ENCODE measurements around the gene RGS17. TPM values are rescaled to one million over a fixed set of nuclear protein-coding genes. Genes with fewer than 3 reads are reported as not detected.
"Not testable (repeated sequence)": the region's sequence is repeated elsewhere in the genome, so short reads cannot be mapped to it uniquely, and the experiment has no call there.

RGS17 gene
- total RNA-seq, 1 donor from 2014 or later, result 8.0 TPM

DNA sequence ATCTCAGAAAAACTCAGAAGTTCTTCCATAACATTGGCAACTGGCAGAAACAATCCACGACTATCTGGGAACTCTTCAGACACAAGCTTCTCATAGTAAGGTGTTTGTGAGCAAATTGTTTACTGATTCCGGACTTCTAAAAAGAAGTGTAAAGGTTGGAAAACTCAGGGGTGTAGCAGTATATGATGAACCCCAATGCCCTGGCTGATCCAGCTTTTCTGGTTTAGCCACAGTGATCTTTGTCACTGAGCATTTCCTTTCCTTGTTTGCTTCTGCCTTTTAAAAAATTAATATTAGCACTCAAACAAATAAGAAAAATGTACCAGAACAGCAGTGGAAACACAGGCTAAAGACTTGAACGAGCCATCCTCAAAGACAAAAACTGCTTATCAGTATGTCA lies 4.9 kb downstream of the RGS17 start:
- TF ChIP-seq, protein P1, sequence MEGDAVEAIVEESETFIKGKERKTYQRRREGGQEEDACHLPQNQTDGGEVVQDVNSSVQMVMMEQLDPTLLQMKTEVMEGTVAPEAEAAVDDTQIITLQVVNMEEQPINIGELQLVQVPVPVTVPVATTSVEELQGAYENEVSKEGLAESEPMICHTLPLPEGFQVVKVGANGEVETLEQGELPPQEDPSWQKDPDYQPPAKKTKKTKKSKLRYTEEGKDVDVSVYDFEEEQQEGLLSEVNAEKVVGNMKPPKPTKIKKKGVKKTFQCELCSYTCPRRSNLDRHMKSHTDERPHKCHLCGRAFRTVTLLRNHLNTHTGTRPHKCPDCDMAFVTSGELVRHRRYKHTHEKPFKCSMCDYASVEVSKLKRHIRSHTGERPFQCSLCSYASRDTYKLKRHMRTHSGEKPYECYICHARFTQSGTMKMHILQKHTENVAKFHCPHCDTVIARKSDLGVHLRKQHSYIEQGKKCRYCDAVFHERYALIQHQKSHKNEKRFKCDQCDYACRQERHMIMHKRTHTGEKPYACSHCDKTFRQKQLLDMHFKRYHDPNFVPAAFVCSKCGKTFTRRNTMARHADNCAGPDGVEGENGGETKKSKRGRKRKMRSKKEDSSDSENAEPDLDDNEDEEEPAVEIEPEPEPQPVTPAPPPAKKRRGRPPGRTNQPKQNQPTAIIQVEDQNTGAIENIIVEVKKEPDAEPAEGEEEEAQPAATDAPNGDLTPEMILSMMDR (conservative IDR thresholded peaks at IDR 0.05; ENCODE audit: low read depth, low read length), result no peak
- H3K4me3 ChIP-seq (ENCODE audit: low read depth, low read length), result no peak overlapping the region
- DNase-seq (ENCODE audit: low read depth), result no peak

DNA sequence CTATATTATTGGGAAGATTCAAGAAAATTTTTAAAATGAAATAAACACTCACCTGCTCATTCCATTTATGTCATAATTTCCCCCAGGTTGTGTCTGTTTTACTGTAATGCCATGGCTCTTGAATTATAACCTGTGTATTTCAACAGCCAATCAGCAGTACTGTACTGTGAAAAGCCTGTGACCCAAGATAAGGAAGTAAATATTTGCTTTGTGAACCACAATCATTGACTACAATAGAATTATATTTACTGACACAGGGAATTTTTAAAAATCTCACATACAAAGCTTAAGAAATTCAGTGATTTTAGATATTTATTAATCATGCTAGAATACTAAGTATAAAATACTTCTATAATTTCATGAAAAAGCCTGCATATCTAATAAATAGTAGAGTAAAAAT lies 6.0 kb downstream of the RGS17 start:
- no peak overlapping the region for H3K4me3 ChIP-seq (ENCODE audit: low read depth, low read length)
- TF ChIP-seq, protein P1 (conservative IDR thresholded peaks at IDR 0.05; ENCODE audit: low read depth, low read length), result no peak
- DNase-seq (ENCODE audit: low read depth), result no peak

DNA sequence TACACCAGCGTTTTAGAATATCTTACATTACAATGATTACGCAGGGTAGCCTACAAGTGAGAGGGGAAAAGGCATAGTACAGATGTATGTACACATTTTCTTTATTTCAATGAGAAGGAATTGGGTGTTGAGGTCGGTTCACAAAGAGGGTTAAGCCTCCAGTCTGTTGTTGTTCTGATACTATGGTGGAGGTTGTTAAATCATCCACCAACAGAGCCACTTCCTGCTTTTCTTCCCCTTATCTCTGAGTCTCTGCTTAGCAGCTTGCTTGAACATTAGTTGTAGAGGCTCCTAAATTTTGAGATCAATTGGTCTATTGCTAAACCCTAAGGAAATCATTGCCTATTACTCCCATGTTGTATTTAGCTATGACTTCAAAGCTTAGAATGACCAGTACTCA lies 7.3 kb downstream of the RGS17 start:
- TF ChIP-seq, protein P1 (conservative IDR thresholded peaks at IDR 0.05; ENCODE audit: low read depth, low read length), result no peak
- DNase-seq (ENCODE audit: low read depth), result no peak
- no peak overlapping the region for H3K4me3 ChIP-seq (ENCODE audit: low read depth, low read length)

DNA sequence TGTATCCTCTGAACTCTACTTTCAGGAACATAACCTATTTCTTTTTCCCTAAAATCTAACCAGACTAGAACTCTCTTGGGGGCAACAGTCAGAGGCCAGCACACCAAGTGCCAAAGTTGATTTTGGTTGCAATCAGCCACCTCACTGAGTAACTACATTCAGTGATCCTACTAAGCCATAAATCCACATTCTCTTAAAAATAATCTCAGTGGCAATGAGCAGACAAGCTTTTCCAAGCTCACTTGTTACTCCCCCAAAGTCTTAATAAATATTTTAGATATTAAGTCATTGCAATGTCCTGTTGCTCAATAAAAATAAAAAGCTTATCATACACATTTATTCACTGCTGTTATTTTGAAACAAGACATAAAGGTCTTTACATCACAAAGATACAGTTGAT lies 9.8 kb downstream of the RGS17 start:
- no peak overlapping the region for H3K4me3 ChIP-seq (ENCODE audit: low read depth, low read length)
- no peak for DNase-seq (ENCODE audit: low read depth)
- TF ChIP-seq, protein P1 (conservative IDR thresholded peaks at IDR 0.05; ENCODE audit: low read depth, low read length), result no peak

DNA sequence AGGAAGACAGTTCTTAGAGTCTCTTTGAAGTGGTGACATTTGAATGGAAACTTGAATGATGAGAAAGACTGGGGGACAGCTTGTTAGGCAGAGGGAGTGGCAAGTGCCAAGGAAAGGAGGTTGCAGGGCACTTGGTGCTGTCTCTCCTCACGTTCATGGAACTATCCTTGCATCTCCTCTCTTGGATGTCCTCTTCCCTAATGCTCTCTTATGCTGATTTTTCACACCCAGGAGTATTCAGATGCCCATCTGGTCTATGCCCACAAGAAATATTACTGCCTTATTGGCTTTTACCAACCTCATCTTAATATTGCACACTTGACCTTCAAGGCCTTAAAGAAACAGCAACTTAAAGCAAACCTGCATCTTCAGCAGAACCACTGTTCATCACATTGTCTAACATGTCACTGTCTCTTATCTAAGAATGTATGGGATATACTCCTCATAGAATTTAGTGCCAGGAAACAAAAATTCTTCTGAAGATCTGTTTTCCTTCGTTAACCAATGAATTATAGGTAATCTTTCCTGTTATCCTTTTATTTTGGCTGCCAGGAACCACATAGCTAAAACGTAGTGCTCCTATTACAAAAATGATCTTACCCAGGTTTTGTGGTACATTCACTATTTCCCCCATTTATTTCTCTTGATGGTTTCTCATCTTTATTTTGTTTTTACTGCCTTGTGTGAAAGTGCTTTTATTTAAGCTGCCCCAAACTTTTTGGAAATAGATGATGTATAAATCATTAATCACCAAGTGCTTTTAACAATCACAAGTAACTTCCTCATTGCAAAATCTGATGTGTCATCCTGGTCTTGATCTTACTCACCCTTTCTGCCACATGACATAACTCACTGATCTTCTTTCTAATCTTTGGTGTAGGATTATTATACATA lies 12.8 kb downstream of the RGS17 start:
- TF ChIP-seq, protein P1 (conservative IDR thresholded peaks at IDR 0.05; ENCODE audit: low read depth, low read length), result no peak
- DNase-seq (ENCODE audit: low read depth), result peak; percentile 78
- no peak overlapping the region for H3K4me3 ChIP-seq (ENCODE audit: low read depth, low read length)

DNA sequence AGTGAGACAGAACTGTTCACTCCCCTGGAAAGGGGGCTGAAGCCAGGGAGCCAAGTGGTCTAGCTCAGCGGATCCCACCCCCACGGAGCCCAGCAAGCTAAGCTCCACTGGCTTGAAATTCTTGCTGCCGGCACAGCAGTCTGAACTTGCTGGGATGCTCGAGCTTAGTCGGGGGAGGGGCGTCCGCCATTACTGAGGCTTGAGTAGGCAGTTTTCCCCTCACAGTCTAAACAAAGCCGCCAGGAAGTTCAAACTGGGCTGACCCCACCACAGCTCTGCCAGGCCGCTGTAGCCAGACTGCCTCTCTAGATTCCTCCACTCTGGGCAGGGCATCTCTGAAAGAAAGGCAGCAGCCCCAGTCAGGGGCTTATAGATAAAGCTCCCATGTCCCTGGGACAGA lies 20.0 kb downstream of the RGS17 start:
- H3K4me3 ChIP-seq (ENCODE audit: low read depth, low read length); DNase-seq (ENCODE audit: low read depth): not testable (repeated sequence)

DNA sequence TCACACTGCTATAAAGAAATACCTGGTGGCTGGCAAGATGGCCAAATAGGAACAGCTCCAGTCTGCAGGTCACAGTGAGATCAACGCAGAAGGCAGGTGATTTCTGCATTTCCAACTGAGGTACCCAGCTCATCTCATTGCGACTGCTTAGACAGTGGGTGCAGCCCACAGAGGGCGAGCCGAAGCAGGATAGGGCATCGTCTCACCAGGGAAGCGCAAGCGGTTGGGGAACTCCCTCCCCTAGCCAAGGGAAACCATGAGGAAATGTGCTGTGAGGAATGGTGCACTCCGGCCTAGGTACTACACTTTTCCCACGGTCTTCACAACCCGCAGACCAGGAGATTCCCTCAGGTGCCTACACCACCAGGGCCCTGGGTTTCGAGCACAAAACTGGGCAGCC lies 20.5 kb downstream of the RGS17 start:
- DNase-seq (ENCODE audit: low read depth), result not testable (repeated sequence)

DNA sequence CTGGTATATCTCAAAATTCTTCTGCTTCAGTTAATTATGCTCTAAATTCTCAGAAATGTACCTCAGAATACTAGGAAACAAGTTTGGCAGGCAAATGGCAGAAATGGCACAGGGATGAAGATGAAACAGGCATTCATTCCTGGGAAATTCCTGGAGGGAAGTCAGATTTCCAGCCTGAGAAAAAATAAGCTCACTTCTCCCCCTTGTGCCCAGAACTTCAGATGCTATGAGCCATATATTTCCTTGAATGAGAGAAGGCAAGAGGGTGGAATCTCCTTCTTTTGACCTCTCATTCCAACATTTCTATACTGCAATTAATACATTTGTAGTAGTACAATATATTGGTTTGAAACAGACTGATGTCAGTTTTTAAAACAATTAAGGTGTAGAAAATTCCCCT lies 22.8 kb downstream of the RGS17 start:
- DNase-seq (ENCODE audit: low read depth), result no peak
- no peak overlapping the region for H3K4me3 ChIP-seq (ENCODE audit: low read depth, low read length)
- TF ChIP-seq, protein P1 (conservative IDR thresholded peaks at IDR 0.05; ENCODE audit: low read depth, low read length), result peak; percentile 69

More for the DNA sequence above, 20.5 kb downstream of the RGS17 start:
- H3K4me3 ChIP-seq (ENCODE audit: low read depth, low read length), result not testable (repeated sequence)
